Dendritic cell treated with granulocyte-macrophage colony-stimulating factor and Interleukin-4, amounts not matched to agents 40 ng/mL and 50 ng/mL, for 4 days (primary cell): ENCODE measurements around the gene NUDT13.

Experiments
- H3K27ac Mint-ChIP-seq: one replicate; pipeline ENCODE4 v1.8.0; 2022; ENCODE audit warnings: mild to moderate bottlenecking, mixed read lengths
- H3K27me3 Mint-ChIP-seq: one replicate; pipeline ENCODE4 v1.8.0; 2022; ENCODE audit warnings: mild to moderate bottlenecking, mixed read lengths
- H3K36me3 Mint-ChIP-seq: one replicate; pipeline ENCODE4 v1.8.0; 2022; ENCODE audit warnings: low read depth, mixed read lengths
- H3K4me1 Mint-ChIP-seq: one replicate; pipeline ENCODE4 v1.8.0; 2022; ENCODE audit warnings: low read depth, mixed read lengths
- H3K4me3 Mint-ChIP-seq: one replicate; pipeline ENCODE4 v1.8.0; 2022; ENCODE audit warnings: mild to moderate bottlenecking, moderate library complexity, mixed read lengths
- H3K9me3 Mint-ChIP-seq: one replicate; pipeline ENCODE4 v1.8.0; 2022; ENCODE audit warnings: mixed read lengths
- intact Hi-C: fragments of 100-400 bp; cut with micrococcal nuclease; formaldehyde crosslinking; loops from one replicate; pipeline ENCODE4 v1.15.0; 2022

The NUDT13 gene

GRCh38 chr10:73110345-73110849 is at the start of gene NUDT13:
NUDT13 (plus strand) TSS chr10:73110455; CDS start chr10:73114366, 3,911 bp downstream.
- Mint-ChIP-seq H3K27me3 (no peaks in the 10 kb centered on the region), H3K27ac (peak within 1 kb of the TSS; percentile 91), H3K4me1 (no peaks in the 10 kb centered on the region), H3K36me3 (peaks cover 45% of the 10 kb centered on the region), H3K9me3 (no peaks in the 10 kb centered on the region), H3K4me3 (peak within 1 kb of the TSS; percentile 79)
- intact Hi-C loops = loop anchor here (2.0 kb wide), 1 partner anchor 14 kb away; the partner anchor contains the start of gene P4HA1

DNA sequence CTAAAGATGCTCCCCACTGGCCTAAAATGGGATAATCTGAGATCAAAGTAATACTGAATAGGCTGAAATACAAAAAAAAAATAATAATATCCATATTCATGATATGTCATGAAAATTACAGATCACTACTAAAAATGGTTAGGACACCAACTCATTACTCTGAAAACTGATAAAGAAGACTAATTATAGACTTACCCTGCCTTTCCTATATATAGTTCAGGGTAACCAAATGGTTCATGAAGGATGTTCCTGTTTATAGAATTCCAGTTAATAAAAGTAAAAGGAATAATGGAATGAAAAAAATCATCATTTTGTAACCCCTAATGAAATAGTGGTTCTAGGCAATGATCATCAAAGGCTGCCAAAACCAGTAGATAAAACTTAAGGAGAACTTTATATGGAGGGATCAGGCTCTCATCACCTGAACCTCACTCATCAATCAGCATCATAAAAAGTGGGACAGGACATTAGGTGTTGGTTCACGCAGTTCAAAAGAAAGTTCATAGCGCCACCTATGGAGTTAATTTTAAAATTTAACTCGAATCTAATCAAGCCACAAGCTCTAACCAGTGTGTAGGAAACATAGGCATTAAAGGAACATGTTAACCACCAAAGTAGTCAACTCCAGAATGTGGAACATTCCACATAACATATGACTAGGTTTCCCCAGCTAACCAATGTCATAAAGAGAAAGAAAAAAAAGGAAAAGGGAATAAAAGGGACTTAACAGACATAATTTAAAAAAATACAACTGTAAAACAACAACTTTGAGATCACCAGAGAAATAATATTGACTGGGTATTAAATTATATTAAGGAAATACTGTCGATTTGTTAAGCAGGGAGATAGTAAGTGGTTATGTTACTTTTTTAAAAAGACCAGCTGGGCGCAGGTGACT is 49.3 kb upstream of the NUDT13 start:
- Mint-ChIP-seq H3K36me3 (peaks cover 85% of the 10 kb centered on the region), H3K9me3 (no peaks in the 10 kb centered on the region), H3K4me1 (peaks cover 5% of the 10 kb centered on the region), H3K27ac (no peak overlapping the region), H3K4me3 (no peak overlapping the region), H3K27me3 (no peaks in the 10 kb centered on the region)
- intact Hi-C loops = loop anchor here (10.0 kb wide), 1 partner anchor 94 kb away; no protein-coding TSS in a partner anchor

DNA sequence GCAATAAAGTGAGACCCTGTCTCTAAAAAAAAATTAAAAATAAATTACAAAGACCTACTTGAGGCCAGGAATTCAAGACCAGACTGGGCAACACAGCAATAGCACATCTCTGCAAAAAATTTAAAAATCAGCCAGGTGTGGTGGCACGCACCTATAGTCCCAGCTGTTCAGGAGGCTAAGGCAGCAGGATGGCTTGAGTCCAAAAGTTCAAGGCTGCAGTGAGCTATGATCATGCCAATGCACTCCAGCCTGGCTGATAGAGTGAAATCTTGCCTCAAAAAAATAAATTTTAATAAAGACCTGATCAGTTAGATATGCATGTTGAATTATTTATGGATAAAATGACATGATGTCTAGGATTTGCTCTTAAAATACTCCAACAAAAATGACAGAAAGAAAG is 48.5 kb upstream of the NUDT13 start:
- Mint-ChIP-seq H3K27me3 (no peaks in the 10 kb centered on the region), H3K4me3 (no peak overlapping the region), H3K9me3 (no peaks in the 10 kb centered on the region), H3K4me1 (peaks cover 5% of the 10 kb centered on the region), H3K36me3 (peaks cover 88% of the 10 kb centered on the region), H3K27ac (no peak overlapping the region)
- intact Hi-C loops = loop anchor here (10.0 kb wide), 1 partner anchor 93 kb away; no protein-coding TSS in a partner anchor

DNA sequence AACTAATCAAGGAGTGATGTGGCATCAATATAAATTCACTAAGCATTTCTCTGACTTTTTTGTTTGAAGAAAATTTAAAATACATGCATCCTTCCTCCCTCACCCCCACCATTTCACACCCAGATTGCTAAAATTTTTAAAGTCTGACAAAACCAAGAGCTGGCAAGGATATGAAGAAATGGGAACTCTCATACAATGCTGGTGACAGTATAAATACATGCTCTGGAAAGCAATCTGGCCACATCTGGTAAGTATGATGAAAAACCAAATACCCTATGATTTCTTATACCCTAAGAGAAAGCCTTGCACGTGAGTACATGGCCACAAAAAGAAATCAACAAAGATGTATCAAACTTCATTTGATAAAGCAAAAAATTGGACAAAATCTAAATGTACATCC is 44.8 kb upstream of the NUDT13 start:
- no peaks in the 10 kb centered on the region for H3K9me3 Mint-ChIP-seq
- intact Hi-C loops = loop anchor here (10.0 kb wide), 1 partner anchor 89 kb away; no protein-coding TSS in a partner anchor
- no peak overlapping the region for H3K27ac Mint-ChIP-seq
- H3K36me3 Mint-ChIP-seq = peaks cover 84% of the 10 kb centered on the region
- peaks cover 5% of the 10 kb centered on the region for H3K4me1 Mint-ChIP-seq
- H3K27me3 Mint-ChIP-seq = no peaks in the 10 kb centered on the region
- no peak overlapping the region for H3K4me3 Mint-ChIP-seq

DNA sequence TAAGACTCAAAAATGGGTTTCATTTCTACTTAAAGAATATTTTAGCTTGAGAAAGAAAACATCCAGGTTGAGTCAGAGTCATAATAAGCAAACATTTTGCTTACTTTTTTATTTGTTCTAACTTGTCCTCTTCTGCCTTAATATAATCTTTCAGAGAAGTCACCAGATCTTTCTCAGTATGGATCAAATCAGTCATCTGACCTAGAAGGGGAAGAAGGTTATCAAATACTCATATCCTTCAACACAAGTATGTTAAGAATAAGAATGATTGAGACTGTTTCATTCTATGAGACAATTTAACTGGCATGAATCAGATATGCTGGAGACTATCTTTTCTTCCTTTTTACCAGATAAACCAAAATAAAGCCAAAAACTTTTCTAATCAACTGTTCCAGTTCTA is 36.6 kb upstream of the NUDT13 start:
- no peak overlapping the region for H3K4me3 Mint-ChIP-seq
- intact Hi-C loops = no loop called here
- no peak overlapping the region for H3K27ac Mint-ChIP-seq
- peaks cover 69% of the 10 kb centered on the region for H3K36me3 Mint-ChIP-seq
- no peaks in the 10 kb centered on the region for H3K9me3 Mint-ChIP-seq
- peaks cover 8% of the 10 kb centered on the region for H3K4me1 Mint-ChIP-seq
- H3K27me3 Mint-ChIP-seq = no peaks in the 10 kb centered on the region

- H3K27ac Mint-ChIP-seq = no peak overlapping the region
- peaks cover 8% of the 10 kb centered on the region for H3K4me1 Mint-ChIP-seq
- H3K36me3 Mint-ChIP-seq = peaks cover 60% of the 10 kb centered on the region
- intact Hi-C loops = no loop called here
- H3K9me3 Mint-ChIP-seq = no peaks in the 10 kb centered on the region
- no peaks in the 10 kb centered on the region for H3K27me3 Mint-ChIP-seq
- H3K4me3 Mint-ChIP-seq = no peak overlapping the region
Observed at GRCh38 chr10:73075829-73076228, 34.4 kb upstream of the NUDT13 start.

DNA sequence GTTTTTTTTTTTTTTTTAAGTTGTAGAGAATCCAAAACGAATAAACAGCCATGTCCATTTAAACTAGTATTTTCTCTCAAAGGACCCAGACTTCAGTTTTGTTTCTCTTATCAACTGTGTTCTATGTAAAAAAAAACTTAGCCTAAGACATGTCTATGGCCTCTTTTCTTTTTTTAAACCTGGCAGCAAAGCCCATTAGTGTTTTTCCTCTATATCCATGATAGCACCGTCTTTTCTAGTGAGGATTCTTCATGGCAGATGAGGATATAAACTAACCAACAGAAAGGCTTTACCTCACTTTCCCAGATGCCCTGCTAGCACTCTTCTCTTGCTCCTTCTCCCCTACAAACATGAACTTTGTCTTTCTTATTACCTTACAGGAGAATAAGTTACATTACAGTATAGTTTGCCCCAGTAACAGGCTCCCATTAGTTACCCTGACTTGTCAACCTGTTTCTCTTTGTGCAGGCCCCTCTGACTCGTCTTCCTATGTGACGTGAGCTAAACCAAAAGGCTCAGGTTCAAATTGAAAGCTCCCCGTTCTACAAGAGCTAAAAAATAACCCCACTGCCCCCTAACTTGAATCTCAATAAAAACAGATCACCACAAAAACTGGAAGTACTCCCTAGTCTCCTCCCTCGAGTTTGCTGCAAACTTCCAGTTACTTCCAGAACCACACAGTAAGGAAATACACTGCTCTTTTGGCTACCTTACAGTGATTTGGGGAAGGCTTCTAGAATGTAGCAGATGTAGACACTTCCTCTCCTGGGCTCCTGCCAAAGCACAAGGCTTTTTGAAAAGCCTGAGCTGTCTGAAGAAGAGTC is 33.7 kb upstream of the NUDT13 start:
- peak overlapping the region; percentile 82 for H3K27ac Mint-ChIP-seq
- peaks cover 8% of the 10 kb centered on the region for H3K4me1 Mint-ChIP-seq
- peak overlapping the region; percentile 30 for H3K4me3 Mint-ChIP-seq
- peaks cover 52% of the 10 kb centered on the region for H3K36me3 Mint-ChIP-seq
- intact Hi-C loops = no loop called here
- H3K27me3 Mint-ChIP-seq = no peaks in the 10 kb centered on the region
- H3K9me3 Mint-ChIP-seq = no peaks in the 10 kb centered on the region

GRCh38 chr10:73079779-73080541 is 30.3 kb upstream of the NUDT13 start:
- Mint-ChIP-seq H3K36me3 (peaks cover 30% of the 10 kb centered on the region), H3K27ac (no peak overlapping the region), H3K27me3 (no peaks in the 10 kb centered on the region), H3K4me1 (peaks cover 14% of the 10 kb centered on the region), H3K9me3 (no peaks in the 10 kb centered on the region), H3K4me3 (no peak overlapping the region)
- intact Hi-C loops = no loop called here

- H3K27ac Mint-ChIP-seq = no peak overlapping the region
- H3K4me1 Mint-ChIP-seq = peaks cover 27% of the 10 kb centered on the region
- intact Hi-C loops = no loop called here
- no peaks in the 10 kb centered on the region for H3K9me3 Mint-ChIP-seq
- no peaks in the 10 kb centered on the region for H3K27me3 Mint-ChIP-seq
- peaks cover 20% of the 10 kb centered on the region for H3K36me3 Mint-ChIP-seq
- H3K4me3 Mint-ChIP-seq = no peak overlapping the region
Observed at GRCh38 chr10:73083221-73083620, 27.0 kb upstream of the NUDT13 start.

DNA sequence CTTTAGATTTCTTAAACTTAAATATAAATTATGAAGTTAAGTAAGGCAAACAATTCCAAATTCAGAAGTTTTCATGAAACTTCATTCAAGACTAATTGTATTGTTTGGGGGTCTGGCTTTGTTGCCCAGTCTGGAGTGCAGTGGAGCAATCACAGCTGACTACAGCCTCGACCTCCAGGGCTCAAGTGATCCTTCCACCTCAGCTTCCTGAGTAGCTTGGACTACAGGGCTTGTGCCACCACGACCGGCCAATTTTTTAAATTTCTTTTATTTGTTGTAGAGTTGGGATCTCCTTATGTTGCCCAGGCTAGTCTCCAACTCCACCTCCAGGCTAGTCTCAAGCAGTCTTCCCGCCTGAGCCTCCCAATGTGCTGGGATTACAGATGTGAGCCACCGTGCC is 26.0 kb upstream of the NUDT13 start:
- H3K36me3 Mint-ChIP-seq = peaks cover 26% of the 10 kb centered on the region
- H3K4me1 Mint-ChIP-seq = peaks cover 33% of the 10 kb centered on the region
- H3K27ac Mint-ChIP-seq = no peak overlapping the region
- intact Hi-C loops = no loop called here
- no peak overlapping the region for H3K4me3 Mint-ChIP-seq
- no peaks in the 10 kb centered on the region for H3K27me3 Mint-ChIP-seq
- no peaks in the 10 kb centered on the region for H3K9me3 Mint-ChIP-seq

GRCh38 chr10:73086816-73087215 is 23.4 kb upstream of the NUDT13 start:
- intact Hi-C loops = no loop called here
- peaks cover 22% of the 10 kb centered on the region for H3K36me3 Mint-ChIP-seq

GRCh38 chr10:73088304-73088703 is 22.0 kb upstream of the NUDT13 start:
- no peak overlapping the region for H3K4me3 Mint-ChIP-seq
- peaks cover 33% of the 10 kb centered on the region for H3K4me1 Mint-ChIP-seq
- peaks cover 22% of the 10 kb centered on the region for H3K36me3 Mint-ChIP-seq
- no peaks in the 10 kb centered on the region for H3K9me3 Mint-ChIP-seq
- intact Hi-C loops = no loop called here
- no peaks in the 10 kb centered on the region for H3K27me3 Mint-ChIP-seq
- no peak overlapping the region for H3K27ac Mint-ChIP-seq

More at GRCh38 chr10:73086816-73087215, 23.4 kb upstream of the NUDT13 start:
- H3K4me1 Mint-ChIP-seq = peaks cover 33% of the 10 kb centered on the region
- no peak overlapping the region for H3K27ac Mint-ChIP-seq
- H3K9me3 Mint-ChIP-seq = no peaks in the 10 kb centered on the region
- no peaks in the 10 kb centered on the region for H3K27me3 Mint-ChIP-seq
- H3K4me3 Mint-ChIP-seq = no peak overlapping the region

- H3K36me3 Mint-ChIP-seq = peaks cover 38% of the 10 kb centered on the region
- H3K27me3 Mint-ChIP-seq = no peaks in the 10 kb centered on the region
- intact Hi-C loops = no loop called here
- H3K4me3 Mint-ChIP-seq = no peak overlapping the region
- peaks cover 22% of the 10 kb centered on the region for H3K4me1 Mint-ChIP-seq
- H3K9me3 Mint-ChIP-seq = no peaks in the 10 kb centered on the region
- no peak overlapping the region for H3K27ac Mint-ChIP-seq
Observed at GRCh38 chr10:73092830-73093229, 17.4 kb upstream of the NUDT13 start.
